ENCODE results near the gene NIP7. TPM values are rescaled to one million over a fixed set of nuclear protein-coding genes. Genes with fewer than 3 reads are reported as not detected.

The NIP7 gene
- total RNA-seq, 2 donors from 2014 or later, result 22.0 to 23.7 TPM

DNA sequence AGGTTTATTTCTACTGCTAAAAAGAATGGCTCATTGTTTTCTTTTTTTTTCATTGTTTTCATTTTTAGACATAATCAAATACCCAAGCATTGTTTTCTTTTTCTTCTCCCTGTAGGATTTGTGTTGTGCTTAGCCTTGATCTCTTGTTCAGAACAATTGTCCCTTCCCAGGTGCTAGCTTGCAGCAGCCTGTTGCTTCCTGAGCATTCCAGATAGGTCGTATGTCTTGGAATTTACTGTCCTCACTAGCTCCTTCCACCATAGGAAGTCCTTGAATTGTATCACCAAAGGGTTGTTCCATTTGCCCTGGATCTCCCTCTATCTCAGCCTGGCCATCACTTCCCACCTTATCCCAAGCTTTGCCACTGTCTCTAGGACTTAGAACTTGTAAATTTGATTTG lies 38.4 kb upstream of the NIP7 start:
- intact Hi-C loops (cut with DNase I), result no loop called here
- Histone ChIP-seq H3K4me1 (no peaks in the 10 kb centered on the region), H3K27me3 (no peaks in the 10 kb centered on the region), H3K9ac (ENCODE audit: low read depth in 2 of 2, low read length in 2 of 2) (no peak overlapping the region), H3K27ac (no peak overlapping the region), H3K9me3 (no peaks in the 10 kb centered on the region), H3K4me3 (no peak overlapping the region), H3K36me3 (no peaks in the 10 kb centered on the region)
- TF ChIP-seq, protein P1, sequence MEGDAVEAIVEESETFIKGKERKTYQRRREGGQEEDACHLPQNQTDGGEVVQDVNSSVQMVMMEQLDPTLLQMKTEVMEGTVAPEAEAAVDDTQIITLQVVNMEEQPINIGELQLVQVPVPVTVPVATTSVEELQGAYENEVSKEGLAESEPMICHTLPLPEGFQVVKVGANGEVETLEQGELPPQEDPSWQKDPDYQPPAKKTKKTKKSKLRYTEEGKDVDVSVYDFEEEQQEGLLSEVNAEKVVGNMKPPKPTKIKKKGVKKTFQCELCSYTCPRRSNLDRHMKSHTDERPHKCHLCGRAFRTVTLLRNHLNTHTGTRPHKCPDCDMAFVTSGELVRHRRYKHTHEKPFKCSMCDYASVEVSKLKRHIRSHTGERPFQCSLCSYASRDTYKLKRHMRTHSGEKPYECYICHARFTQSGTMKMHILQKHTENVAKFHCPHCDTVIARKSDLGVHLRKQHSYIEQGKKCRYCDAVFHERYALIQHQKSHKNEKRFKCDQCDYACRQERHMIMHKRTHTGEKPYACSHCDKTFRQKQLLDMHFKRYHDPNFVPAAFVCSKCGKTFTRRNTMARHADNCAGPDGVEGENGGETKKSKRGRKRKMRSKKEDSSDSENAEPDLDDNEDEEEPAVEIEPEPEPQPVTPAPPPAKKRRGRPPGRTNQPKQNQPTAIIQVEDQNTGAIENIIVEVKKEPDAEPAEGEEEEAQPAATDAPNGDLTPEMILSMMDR (IDR thresholded peaks at IDR 0.05), result no peak
- DNase-seq, result no peak

DNA sequence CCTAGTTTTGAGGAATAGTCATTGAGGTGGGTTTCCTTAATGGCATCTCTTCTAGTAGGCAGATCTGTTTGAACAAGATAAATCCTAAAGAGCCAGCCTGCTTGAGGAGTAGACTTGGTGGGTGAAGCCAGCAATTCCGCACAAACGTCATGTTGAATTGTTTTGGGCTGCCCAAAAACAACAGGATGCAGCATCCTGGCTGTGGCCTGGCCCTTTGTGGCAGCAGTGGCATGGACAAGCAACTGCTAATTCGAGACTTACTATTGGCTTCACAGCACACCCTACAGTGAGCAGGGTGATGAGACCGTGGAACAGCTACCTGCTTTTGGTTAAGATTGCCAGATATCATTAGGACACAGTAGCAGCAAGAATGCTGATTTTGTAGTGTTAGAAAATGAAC lies 37.7 kb upstream of the NIP7 start:
- no peak for DNase-seq
- TF ChIP-seq, protein P1 (IDR thresholded peaks at IDR 0.05), result no peak
- Histone ChIP-seq H3K27me3 (no peaks in the 10 kb centered on the region), H3K36me3 (no peaks in the 10 kb centered on the region), H3K27ac (no peak overlapping the region), H3K4me3 (no peak overlapping the region), H3K9ac (ENCODE audit: low read depth in 2 of 2, low read length in 2 of 2) (no peak overlapping the region), H3K4me1 (no peaks in the 10 kb centered on the region), H3K9me3 (no peaks in the 10 kb centered on the region)
- intact Hi-C loops (cut with DNase I), result no loop called here

DNA sequence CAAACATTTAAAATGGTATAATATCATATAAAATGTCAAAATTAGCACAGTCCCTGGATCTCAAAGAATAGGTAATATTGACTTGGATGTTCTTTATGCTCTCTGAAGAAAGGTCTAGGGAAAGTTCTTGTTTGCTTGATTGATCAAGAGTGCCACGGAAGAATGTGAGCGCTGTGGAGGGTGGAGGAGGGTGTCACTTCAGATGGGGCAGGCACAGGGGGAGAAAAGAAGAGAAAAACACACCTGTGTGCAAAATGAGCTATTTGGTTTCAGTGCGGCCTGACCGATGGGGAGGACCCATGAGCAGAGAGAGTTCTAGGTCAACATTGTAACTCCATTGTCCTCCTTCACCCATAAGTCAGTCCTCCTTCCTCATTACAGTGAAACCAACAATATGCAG lies 37.3 kb upstream of the NIP7 start:
- no peaks in the 10 kb centered on the region for H3K9me3 ChIP-seq
- no peak overlapping the region for H3K4me3 ChIP-seq
- intact Hi-C loops (cut with DNase I), result no loop called here
- no peak overlapping the region for H3K27ac ChIP-seq
- TF ChIP-seq, protein P1 (IDR thresholded peaks at IDR 0.05), result no peak
- no peaks in the 10 kb centered on the region for H3K27me3 ChIP-seq
- no peak overlapping the region for H3K9ac ChIP-seq (ENCODE audit: low read depth in 2 of 2, low read length in 2 of 2)
- H3K4me1 ChIP-seq, result no peaks in the 10 kb centered on the region
- H3K36me3 ChIP-seq, result no peaks in the 10 kb centered on the region
- no peak for DNase-seq

DNA sequence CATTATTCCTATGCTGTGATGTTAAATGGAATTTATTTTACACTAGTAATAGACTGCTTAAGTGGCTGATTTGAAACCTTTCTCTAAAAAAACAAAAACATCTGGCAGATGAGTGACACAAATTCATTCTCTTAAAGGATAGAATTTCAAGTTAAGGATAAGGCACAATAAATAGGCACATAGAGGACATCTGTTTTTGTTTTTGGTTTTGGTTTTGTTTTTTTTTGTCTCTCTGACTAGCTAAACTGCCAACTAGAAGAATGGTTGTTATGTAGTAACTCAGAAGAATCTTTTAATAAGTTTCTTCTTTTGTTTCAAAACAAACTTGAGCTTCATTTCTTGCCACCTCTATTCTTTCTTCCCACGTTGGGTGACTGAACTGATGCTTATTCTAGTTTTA lies 33.5 kb upstream of the NIP7 start:
- DNase-seq, result no peak
- Histone ChIP-seq H3K9ac (ENCODE audit: low read depth in 2 of 2, low read length in 2 of 2) (no peak overlapping the region), H3K4me3 (no peak overlapping the region), H3K27ac (no peak overlapping the region), H3K4me1 (no peaks in the 10 kb centered on the region), H3K36me3 (no peaks in the 10 kb centered on the region), H3K27me3 (no peaks in the 10 kb centered on the region), H3K9me3 (no peaks in the 10 kb centered on the region)
- intact Hi-C loops (cut with DNase I), result no loop called here
- TF ChIP-seq, protein P1 (IDR thresholded peaks at IDR 0.05), result no peak

DNA sequence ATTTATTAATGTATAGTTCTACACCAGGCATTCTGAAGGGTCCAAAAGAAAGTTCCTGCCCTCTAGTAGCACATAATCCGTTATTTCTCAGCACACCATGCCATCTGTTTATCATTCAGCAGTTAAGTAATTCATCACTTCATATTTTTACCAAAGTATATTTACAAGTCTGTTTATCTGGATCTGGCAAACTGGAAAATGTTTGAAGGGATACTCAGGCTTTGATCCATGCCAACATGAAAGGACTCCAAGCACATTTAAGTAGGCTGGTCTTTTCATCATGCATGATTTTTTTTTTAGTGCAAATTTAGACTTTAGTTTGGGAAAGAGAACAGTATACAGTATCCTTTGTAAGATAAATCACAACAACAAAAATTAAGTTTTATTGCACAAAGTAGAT lies 32.5 kb upstream of the NIP7 start:
- TF ChIP-seq, protein P1 (IDR thresholded peaks at IDR 0.05), result no peak
- no peak for DNase-seq
- intact Hi-C loops (cut with DNase I), result no loop called here
- H3K9me3 ChIP-seq, result no peaks in the 10 kb centered on the region
- H3K27me3 ChIP-seq, result no peaks in the 10 kb centered on the region
- H3K27ac ChIP-seq, result no peak overlapping the region
- no peak overlapping the region for H3K4me3 ChIP-seq
- no peak overlapping the region for H3K9ac ChIP-seq (ENCODE audit: low read depth in 2 of 2, low read length in 2 of 2)
- no peaks in the 10 kb centered on the region for H3K36me3 ChIP-seq
- H3K4me1 ChIP-seq, result no peaks in the 10 kb centered on the region

DNA sequence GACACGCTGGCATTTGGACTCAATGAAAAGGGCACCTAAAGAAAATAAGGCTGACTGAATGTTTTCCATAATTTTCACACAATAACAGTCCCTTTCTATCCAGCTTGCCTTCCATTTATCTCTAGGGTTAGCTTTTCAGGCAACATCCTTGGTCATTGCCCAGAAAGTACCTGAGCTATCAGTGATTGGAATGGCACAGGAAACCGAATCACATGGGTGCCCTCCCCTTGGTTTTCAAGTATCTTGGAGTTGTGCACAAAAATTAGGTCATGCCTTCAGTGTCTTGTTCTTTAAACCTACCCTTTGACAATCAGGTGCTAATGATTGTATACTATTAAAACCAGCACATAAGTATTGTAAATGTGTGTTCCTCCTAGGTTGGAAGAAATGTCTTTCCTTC lies 31.7 kb upstream of the NIP7 start:
- H3K9me3 ChIP-seq, result no peaks in the 10 kb centered on the region
- TF ChIP-seq, protein P1 (IDR thresholded peaks at IDR 0.05), result no peak
- no peak overlapping the region for H3K4me3 ChIP-seq
- no peak for DNase-seq
- intact Hi-C loops (cut with DNase I), result no loop called here
- H3K27ac ChIP-seq, result no peak overlapping the region
- peaks cover 5% of the 10 kb centered on the region for H3K4me1 ChIP-seq
- H3K27me3 ChIP-seq, result no peaks in the 10 kb centered on the region
- H3K9ac ChIP-seq (ENCODE audit: low read depth in 2 of 2, low read length in 2 of 2), result no peak overlapping the region
- H3K36me3 ChIP-seq, result no peaks in the 10 kb centered on the region
